Stimulated activated CD8-positive, alpha-beta memory T cell treated with anti-CD3 and anti-CD28 coated beads, Interleukin-12 subunit alpha, Interleukin-12 subunit beta, amount 100 ng/mL, for 4 hours (primary cell): ENCODE data around the gene RNF157.
"Not testable (repeated sequence)": the region's sequence is repeated elsewhere in the genome, so short reads cannot be mapped to it uniquely, and the experiment has no call there.

Experiments
- DNase-seq: peaks from one replicate; pipeline ENCODE4 v3.0.0-alpha.2; 2020; ENCODE audit warnings: low read depth

RNF157 gene

GRCh38 chr17:76189741-76190140, 50.6 kb downstream of the RNF157 start:
- DNase-seq, result no peak

- DNase-seq, result no peak
These were observed 51.0 kb downstream of the RNF157 start for GRCh38 chr17:76189247-76189646.

DNA sequence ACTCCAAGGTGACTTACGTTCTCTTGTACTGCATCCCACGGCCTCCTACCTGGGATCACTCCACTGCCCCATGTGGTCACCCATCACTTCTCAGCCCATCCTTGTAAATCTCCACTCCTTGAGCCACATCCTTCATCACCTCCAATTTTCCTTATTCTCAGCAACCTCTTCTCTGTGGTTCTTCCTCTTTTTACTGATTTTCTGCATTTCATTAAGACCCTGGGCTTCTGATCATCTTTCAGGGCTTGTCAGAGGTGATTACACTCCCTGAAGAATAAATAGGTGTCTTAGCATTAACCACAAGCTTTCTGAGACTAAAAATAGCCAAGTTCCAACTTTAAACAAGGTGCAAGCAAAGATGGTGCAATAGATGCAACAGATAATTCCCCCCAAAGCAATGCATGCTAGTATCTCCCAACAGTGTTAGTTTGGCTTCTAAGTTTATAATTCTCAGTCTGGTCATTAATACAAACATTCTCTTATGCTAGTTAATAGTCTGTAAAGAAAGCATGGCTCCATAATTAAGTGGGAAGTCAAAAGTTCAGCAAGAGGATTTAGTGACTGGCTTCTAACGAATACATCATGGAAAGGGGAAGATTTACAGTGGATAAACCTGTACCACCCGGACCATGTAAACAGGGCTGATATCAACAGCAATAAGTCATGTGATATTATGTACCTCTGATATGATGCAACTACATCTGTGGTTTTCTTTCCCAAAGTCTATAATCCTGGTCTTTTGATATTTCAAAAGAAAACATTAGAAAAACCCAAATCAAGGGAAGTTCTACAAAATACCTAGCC, 51.9 kb downstream of the RNF157 start:
- no peak for DNase-seq

- DNase-seq, result not testable (repeated sequence)
These were observed 53.5 kb downstream of the RNF157 start for GRCh38 chr17:76186774-76187173.

- no peak for DNase-seq
These were observed 56.0 kb downstream of the RNF157 start for GRCh38 chr17:76184290-76184689.

- peak; percentile 82 for DNase-seq
These were observed 58.1 kb downstream of the RNF157 start for GRCh38 chr17:76182016-76182764.

DNA sequence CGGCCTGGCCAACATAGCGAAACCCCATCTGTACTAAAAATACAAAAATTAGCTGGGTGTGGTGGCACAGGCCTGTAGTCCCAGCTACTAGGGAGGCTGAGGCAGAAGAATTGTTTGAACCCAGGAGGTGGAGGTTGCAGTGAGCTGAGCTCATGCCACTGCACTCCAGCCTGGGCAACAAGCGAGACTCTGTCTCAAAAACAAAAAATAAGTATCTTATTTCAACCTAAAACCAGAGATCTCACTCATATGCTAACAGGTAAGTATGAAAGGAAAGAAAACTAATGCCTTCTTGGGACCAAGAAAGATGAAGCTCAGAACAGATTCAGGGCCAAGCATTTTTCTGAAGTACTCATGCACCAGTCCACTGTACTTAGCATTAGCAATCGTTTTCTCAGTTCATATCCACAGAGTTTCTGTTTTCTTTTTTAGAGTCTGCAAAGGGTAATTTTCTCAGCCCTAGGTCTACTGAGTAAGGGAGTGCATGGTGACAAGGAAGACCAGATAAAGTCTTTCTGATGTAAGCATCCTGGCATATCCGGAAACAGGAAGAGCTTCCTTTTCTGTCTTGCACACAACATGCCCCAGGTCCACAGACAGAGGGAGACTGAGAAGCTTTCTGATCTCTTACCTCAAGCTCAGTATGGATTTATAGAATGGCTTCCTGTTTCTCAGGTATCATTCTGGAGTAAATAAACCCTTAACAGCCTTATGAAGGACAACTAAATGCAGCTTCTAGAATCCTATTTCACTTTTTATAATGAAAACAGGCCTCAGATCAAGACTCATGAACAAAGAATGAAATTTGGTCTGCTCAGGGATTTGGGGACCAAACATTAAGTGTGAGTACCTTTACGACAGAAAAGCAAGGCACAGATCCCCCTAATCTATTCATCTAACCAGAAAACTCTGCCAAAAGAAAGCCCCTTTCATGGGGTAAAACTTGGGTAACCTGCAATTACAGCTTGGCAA, 60.5 kb downstream of the RNF157 start:
- DNase-seq, result no peak

DNA sequence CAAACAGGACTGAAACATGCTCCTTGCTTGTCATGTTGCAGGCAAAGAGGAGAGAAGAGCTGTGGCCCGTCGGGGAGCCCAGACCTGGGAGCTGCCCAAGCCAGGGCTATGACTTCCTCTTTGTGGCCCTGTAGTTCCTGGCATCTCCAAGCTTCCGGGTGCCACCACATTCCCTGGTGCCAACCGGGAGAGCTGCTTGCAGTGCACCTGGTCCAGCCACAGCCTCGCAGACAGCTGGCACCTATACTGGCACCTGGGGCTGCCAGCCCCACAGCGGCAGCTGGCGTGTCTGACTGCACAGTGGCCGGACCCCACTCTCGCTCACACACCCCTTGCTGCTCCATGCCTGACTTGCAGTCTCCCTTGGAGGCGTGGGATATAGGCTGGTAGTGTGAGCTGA, 62.2 kb downstream of the RNF157 start:
- no peak for DNase-seq

DNA sequence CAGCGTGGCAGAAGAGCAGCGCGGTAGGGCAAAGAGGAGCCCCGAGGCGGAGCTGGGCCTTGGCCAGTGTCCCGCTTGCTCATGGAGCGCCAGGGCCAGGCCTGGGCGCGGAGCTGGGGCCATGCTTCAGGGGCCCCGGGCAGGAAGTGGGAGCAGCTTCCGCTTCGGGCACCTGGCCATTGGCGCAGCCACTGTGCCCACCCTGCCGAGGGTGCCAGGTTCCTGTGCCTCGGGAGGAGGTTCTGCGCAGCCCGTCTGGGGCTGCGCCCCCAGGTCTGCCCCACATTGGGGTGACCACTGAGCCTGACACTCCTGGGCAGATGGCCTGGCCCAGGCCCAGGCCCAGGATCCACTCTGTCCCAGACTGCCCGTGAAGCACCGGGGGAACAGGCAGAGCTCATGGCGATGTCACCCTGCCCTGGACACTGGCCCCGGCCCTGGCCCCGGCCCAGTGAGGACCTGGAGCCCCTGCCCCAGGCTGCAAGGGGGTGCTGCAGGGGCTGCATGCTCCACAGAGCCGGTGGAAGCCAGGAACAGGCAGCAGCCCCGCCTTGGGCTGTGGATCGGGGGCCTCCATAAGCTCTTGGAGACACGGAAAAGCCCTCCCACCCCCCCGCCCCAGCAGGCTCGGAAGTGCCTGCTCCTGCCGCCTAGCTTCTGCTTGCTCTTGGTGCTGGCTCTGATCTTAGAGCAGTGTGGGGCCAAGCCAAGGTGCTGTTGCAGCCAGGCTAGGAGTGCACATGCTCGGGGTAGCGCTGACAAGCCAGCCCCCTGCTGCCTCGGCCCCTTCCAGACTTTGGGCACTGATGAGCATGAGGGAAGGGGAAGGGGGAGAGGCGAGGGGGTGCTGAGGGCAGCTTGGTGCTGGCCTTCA, 63.4 kb downstream of the RNF157 start:
- DNase-seq, result no peak

GRCh38 chr17:76174037-76174436, 66.3 kb downstream of the RNF157 start:
- DNase-seq, result no peak

- DNase-seq, result no peak
These were observed 66.8 kb downstream of the RNF157 start for GRCh38 chr17:76173474-76173873.

- no peak for DNase-seq
These were observed 68.6 kb downstream of the RNF157 start for GRCh38 chr17:76171706-76172105.

DNA sequence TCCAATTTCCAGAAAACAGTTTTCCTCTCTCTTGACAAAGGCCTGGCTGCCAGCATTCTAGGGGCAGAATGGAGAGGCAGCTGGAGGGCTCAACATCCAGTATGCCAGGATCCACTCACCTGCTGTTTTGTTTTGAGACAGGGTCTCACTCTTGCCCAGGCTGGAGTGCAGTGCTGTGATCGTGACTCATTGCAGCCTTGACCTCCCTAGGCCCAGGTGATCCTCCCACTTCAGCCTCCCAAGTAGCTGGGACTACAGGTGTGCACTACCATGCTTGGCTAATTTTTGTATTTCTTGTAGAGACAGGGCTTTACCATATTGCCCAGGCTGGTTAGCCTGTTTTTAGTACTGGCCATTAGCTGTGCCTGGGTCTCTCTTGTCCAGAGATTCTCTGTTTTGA, 70.2 kb downstream of the RNF157 start:
- no peak for DNase-seq

- DNase-seq, result no peak
These were observed 73.4 kb downstream of the RNF157 start for GRCh38 chr17:76166906-76167305.

DNA sequence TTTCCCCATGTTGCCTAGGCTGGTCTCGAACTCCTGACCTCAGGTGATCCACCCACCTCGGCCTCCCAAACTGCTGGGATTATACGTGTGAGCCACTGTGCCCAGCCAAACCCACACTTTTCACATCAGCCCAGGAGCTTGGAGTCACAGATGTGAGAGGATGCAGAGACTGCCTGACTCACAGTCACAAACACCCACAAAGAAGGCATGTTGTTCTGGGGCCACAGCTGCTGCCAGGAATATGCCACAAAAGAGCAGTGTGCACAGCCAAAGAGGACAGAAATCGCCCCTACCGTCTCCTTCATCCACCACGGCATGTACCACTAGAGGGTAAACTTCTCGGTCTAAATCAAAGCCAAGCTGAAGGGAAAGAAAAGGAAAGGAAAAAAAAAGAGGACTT, 74.1 kb downstream of the RNF157 start:
- DNase-seq, result no peak

DNA sequence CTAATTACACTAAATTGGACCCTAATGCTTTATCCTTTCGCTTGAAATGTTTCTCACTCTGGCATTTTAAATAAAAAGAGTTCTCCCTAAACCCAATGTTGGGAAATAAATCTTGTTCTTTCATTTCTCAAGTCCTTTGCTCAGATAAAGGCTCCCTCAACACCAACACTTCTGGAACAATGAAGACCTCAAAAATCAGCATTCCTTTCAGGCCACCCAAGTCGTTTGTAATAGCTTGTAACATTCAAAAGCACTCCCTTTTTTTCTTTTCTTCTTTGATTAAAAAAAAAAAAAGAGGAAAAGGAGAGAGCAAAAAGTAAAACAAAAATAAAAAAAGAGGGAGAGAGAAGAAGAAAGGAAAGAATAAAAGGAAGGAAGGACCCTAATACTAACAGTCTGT, 76.0 kb downstream of the RNF157 start:
- DNase-seq, result no peak

DNA sequence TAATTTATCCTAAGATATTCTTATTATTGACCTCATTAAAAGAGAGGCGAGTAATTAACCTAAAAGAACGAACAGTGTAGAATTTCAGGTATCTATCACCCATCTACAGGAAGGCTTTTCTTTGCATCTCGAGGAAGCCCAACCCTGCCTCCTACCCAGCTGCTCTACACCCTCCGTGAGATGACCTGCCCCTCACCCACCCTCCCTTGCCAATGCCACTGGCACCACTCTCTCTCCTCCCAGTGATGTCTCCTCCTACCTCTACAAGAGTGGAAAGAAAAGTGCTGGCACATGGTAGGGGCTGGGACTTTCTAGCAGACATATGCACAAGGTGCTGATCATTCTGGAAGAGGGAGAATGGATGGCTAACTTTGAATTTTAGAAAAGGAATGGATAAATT, 76.4 kb downstream of the RNF157 start:
- no peak for DNase-seq

DNA sequence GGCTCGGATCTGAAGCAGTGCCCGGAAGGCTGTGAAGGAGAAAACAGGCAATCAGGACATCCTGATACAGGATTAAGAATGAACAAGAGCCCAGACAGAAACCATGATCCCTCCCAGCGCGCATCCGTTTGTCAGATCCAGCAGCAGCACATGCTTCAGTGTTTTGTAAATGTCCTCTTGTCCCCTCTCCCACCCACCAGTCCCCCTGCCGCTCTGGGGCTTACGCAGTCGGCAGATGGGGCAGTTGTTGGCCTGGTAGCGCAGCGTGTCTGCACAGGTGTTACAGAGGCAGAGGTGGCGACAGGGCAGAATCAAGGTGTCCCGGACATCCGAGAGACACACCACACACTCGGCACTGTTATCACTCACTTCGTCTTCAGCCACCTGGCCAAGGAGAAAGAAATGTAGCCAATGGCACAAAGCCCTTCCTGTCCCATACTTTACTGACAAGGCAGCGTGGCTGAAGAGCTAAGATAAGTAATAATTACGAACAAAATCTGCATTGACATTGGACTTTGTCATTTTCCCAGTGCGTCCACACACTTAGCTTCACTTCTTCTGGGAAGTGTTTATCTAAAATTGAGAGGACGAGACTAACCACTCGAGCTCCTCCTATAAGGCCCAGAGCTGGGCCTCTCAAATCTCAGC, 78.5 kb downstream of the RNF157 start:
- DNase-seq, result no peak

DNA sequence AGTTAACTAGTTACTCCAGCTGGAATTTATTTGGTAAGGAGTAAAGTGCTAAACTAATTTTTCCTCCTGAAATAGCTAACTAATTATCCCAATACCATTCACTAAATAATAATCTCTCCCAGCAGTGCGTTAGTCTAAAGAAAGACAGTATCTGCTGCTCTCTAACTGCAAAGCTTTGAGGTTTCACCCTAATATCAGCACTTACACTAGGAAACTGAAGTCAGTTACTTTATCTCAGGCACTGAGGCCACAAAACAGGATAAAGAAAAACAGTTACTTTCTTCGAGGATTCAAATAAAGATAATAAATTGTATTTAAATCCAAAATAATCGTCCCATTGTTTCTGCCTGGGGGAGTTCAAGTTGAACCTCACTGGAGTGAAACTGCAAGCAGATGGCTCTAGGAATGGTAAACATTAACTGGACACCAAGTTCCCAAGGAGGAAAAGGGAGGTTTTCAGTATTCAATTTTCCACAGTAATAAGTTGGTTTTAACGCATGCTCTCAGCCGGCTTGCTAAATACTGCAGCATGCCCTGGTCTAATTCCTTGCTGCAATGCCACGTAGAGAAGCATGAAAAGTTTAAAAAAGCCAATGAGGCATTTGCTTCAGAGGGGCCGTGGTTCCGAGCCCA, 79.3 kb downstream of the RNF157 start:
- DNase-seq, result no peak

- no peak for DNase-seq
These were observed 81.1 kb downstream of the RNF157 start for GRCh38 chr17:76159157-76159556.
